Measurements from ENCODE around the gene SLCO2A1.

Gene SLCO2A1

DNA sequence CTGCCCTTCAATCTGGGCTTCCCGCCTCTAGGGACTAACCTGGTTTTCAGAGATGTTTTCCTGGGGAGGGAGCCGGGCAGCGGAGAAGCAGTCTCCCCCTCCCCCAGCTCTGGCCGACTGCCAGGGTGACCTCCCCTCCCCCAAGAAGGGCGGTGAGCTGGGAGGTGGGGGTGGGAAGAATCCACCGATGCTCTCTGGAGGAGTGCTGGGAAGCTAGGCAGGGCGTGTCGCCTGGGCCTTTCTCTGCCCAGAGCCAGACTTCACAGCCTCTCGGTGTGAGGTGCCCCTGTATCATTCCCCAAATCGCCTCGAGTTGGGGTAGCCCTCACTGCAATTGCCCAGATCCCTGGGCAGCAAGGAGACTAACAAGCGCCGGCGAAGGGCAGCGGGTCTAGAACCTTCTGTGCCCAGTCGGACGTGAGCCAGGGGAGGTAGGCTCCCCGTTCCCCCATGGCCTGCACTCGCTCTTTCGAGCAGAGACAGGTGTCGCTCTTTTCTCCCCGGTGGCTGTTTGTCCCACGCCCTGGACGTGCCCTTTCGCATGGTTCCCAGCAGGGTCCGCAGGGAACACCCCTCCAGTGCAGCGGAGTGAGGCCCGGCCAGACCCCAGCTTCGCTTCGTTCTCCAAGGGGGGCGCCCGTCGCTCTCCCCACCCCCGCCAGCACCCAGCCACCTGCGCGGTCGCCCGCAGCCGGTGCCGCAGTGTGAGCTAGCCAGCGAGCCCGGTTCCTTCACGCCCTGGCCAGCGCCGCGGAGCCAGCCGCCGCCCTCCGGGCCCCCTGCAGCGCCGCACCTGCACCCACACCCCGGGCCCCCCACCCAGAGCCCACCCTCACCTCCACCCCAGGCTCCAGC, 135.1 kb downstream of the SLCO2A1 start:
- no peak for DNase-seq

DNA sequence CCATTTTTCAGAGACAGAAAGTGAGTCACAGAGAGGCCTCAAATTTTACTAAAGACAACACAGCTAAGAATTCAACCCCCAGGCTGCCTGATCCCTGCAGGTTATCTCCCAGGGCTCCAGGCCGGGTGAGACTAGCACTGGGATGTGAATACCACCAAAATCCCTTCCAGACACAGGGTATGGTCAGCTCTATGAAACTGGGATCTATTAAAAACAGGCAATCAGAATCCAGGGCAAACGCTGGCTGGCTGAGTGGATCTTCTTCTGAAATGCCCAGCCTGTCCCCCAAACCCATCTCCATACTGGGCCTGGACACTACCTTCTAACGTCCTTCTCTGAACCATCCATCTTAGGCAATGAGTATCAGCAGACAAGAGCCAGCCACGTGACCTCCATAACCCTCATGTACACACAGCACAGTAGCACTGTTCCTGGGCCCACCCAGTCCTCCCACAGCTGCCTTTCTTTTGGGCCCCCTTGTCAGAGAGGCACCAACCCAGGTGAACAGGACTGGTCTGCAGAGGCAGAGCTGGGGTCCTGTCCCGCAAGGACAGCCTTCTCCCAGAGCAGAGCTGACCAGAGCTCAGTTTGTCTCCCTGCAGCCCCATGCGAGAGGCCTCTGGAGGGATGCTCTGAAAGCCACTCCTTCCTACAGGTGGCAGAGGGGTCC, 135.9 kb downstream of the SLCO2A1 start:
- no peak for DNase-seq

DNA sequence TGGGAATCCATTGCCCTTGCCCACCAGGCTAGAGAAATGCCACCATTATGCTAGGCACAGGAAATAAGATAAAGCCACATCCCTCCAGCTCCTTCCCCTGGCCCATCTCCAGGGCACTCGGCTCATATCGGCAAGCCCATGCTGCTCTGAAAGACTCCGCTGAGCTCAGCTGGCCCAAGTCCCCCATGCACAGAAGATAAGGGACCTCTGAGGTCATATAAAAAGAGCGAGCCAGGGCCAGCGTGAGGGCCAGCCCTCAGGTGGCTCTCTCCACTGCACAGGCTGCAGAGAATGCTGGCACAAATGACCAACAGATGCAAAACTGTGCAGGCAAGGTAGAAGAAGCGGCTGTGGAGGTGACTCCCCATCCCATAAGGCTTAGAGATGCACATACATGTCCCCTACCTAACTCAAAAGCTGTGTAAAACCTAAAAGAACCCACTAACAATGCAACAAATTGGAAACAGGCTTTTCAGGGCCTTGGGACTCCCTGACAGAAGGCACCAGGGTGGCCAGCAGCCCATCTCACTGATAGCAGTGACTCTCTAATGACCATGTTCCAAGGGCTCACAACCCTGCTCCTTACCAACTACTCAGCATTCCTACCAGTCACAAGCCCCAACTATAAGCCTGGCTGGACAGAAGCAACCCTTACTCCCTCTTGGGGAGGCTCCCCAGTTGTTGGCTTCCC, 137.0 kb downstream of the SLCO2A1 start:
- DNase-seq, result no peak

DNA sequence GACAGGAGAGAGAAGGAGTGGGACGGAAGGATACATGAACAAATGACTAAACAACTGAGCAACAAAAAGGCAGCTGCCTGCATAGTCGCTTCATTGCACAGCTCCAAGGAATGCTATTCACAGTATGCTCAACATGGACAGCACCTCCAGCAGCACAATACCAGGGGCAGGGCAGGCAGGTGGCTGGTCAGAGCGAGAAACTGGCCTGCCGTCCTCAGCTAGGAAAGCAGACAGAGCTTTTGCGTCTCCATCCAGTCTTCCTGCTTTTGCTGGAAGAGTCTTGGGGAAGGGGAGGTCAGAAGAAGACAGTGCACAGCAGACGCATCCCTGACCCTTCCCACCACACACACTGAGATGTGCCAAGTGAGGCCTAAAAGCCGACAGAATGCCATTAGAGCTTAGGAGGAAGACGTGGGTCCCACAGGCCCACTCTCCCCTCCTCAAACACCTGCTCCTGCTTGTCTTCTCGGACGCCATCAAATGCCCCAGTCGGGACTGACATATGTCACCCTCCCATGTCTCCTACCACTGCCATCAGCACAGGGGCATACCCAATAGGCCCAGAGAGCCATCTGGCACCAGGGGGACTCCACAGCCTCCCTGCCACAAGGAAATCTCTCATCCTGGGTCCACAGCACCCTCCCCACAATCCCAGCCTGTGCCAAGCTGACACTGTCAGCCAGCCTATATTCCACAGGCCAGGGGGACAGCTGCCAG, 137.9 kb downstream of the SLCO2A1 start:
- DNase-seq, result no peak

DNA sequence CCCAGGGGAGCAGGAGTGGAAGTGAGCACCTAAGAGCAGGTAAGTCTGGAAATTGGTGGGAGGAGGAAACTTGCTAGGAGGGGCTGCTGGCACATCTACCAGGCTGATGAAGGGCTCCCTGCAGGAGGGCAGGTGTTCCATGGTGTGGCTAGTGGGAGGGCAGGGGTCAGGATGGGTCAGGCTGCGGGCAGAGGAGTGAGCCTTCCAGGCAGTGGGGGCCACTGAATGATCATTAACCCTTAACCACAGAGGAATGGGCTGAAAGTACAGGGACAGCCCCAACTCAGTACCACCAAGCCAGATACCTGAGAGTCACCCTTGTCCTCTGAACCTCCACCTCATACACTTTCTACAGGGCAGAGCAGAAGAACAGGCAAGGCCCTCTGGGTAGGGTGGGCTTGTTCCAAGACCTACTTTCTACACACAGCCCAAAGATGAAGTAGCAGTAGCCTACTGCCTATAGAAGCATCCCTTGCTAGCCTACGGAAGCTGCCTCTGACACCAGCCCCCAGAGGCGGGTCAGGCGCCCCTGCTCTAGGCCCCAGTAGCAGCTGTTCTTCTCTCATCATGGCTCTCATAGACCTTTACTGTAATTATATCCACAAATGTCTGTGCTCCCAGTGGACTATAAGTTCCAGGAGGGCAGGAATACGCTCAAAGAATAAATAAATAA, 138.6 kb downstream of the SLCO2A1 start:
- no peak for DNase-seq

DNA sequence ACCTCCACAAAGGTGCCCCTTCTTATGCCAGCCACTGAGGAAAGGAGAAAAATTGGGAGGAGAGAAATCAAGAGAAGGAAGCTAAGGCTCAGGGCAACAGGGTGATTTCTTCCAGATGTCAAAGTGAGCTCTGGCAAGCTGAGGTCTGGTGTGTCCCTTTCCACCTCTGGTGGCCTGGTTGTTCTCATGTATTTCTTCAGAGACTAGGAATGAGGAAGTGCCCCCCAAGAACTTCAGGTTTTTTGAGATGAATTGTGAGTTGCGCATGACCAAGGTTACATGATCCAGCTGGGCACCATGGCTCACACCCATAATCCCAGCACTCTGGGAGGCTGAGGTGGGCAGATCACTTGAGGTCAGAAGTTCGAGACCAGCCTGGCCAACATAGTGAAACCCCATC, 139.7 kb downstream of the SLCO2A1 start:
- no peak for DNase-seq

DNA sequence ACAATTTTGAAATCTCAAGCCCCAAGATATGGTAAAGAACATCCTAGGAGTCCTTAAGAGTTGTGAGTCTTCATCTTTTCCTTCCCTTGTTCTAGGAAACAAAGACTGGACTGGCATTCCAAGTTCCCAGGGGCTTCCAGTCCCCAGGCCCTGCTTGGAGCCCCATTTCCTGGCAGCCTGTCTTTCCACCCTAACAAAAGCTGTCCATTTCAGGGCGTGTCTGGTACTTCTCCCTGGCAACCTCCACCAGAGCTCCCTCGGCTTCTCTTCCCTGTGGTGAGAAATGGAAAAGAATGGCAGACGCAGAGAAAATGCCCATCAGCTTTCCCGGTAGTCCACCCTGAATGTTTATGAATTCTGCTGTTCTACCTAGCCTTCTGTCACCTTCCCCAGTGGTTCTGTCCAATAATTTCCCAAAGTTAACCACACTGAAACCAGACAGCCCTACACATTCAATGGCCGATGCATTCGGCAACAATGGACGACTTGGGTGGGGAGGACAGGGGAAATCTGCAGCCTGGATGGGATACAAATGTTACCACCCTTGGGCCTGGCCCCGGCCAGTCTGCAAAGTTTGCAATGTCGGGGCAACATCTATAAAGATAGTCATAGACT, 140.9 kb downstream of the SLCO2A1 start:
- no peak for DNase-seq

DNA sequence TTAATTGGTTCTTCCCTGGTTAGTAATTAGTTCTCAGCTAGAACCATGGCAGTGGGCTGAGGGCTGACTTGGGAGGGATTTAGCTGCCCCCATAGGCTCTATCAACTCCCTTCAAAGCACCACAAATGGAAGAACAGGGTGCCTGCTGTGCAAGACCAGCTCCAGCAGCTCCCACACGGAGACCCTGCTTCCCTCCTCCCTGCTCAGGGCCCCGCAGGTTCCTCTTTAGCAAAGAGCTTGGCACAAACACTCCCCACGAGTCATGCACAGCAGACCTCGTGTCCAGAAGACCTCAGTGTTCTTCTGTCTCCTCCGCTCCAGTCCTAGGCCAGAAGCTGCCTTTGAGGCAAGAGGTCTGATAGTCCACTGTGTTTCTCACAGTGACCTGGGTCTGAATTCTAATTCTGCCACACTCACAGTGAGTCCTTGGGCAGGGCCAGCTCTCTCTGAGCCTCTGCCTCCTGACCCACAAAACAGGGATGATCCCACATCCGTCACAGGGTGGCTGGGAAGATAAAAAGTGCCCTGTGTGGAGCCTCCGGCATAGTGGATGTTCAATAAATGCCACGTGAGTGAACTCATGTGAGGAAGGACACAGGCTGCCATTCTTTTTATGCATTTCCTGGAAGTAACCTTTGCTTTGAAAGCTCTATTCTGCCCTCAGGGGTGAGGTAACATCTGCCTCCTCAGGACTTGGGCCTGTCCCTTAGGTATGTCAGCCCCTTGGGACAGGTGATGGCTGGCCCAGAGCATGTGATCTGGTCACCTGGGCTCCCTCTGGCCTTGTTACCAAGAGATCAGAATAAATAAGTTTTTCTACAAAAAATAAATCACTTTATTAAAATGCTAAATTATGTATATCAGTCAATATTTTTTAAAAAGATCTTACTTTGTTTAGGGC, 141.7 kb downstream of the SLCO2A1 start:
- no peak for DNase-seq

DNA sequence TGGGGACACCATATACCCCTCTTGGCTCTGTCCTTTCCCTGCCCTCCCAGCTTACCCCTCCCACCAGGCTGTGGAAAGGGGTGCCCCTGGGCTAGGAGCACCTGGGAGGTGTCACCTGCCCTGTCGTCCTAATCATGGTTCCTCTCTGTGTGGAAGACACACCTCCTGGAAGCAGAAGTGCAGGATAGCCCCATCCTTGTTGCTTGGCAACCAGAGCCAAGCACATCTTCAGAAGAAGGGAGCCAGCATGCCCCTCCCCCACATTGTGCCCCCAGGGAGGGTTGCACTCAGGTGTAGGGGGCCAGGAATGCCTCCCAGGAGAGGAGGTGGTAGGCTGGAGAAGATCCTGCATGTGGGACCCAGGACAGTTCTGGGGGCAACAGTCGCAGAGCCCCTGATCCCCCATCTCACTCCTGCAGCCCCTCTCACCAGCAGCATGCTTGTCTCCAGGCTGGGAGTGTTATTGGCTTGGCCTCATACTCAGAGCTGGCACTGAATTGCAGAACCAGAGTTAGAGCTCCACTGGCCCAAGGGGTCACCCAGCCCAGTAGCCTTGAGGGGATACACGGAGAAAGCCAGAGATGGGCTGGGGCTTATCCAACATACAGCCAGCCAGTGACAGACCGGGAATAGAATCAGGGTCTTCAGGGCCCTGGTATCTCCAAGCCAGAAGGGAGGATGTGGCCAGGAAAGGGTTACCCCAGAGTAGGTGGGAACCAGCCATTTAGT, 142.5 kb downstream of the SLCO2A1 start:
- no peak for DNase-seq

DNA sequence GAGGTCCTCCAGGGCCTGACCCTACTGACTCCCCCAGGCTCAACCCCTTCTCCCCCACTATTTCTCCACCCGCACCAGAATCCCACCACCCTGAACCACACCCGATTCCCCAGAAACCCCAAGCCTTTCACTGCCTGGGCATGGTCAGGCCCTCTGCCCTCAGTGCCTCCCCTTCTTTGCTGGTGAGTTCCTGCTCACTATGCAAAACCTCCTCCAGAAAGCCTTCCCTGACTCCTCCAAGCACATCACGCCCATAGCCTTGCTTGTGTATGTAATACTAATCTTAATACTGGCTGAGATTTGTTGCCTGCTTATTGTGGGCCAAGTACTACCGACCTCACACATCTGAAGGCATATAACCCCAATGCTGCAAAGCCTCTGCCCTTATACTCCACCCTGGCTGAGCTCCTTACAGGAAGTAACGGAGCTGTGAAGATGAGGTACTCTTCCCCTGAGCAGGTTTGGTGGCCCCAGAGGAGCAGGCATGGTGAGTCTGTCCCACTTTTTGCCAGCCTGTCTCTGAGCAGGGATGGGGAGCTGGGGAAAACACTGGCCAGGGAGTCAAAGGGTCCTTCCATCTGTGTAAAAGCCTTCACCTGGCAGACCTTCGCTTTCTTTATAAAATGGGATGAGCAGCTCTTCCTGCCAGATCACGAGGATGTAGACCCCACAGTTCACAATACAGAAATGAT, 143.5 kb downstream of the SLCO2A1 start:
- DNase-seq, result peak; percentile 34

DNA sequence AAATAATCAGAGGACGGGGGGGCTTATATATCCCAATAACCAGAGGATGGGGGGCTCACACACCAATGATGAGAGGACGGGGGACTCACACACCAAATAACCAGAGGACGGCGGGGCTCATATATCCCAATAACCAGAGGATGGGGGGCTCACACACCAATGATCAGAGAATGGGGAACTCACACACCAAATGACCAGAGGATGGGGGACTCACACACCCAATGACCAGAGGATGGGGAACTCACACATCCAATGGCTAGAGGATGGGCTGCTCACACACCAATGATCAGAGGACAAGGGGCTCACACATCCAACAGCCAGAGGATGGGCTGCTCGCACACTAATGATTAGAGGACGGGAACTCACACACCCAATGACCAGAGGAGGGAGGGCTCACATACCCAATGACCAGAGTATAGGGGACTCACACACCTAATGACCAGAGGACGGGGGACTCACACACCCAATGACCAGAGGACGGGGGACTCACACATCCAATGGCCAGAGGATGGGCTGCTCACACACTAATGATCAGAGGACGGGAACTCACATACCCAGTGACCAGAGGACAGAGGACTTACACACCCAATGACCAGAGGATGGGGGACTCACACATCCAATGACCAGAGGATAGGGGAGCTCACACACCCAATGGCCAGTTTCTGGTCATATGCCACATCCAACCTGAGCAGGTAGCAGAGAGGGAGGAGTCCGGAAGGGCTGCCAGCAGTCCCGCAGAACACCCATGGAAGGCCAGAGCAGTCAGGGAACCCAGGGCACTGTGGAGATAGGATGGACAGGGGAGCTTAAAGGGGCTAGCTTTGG, 144.6 kb downstream of the SLCO2A1 start:
- DNase-seq, result peak; percentile 32

DNA sequence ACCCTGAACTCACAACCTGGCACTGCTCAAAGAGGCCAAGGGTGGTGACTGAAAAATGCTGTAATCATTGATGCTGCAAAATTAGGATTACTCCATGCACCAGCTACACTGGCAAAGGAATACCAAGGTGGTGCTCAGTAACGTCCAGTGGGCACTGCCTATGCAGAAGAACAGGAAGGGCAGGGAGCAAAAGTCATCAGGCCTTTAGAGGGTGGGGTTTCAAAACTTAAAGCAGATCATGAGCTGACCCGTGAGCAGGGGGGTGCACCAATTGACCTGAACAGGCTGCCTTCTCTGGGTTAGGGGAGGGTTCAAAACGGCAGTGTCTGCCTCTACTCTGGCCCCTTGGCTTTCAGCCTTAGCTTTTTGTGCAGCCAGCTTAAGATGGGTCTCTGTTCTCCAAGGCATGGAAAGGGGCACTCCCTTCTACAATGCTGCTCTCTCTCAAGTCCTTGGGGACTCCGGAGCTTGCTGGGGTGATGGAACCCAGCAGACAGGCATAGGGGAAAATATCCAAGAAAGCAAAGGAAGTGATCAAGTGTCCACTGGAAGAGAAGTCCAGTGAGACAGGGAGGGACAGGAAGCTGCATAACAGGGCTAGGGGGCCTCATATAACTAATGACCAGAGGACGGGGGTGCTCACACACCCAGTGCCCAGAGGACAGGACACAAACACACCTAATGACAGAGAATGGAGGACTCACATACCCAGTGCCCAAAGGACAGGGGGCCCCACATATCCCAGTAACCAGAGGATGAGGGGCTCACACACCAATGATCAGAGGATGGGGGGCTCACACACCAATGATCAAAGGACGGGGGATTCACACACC, 145.5 kb downstream of the SLCO2A1 start:
- peak; percentile 19 for DNase-seq

DNA sequence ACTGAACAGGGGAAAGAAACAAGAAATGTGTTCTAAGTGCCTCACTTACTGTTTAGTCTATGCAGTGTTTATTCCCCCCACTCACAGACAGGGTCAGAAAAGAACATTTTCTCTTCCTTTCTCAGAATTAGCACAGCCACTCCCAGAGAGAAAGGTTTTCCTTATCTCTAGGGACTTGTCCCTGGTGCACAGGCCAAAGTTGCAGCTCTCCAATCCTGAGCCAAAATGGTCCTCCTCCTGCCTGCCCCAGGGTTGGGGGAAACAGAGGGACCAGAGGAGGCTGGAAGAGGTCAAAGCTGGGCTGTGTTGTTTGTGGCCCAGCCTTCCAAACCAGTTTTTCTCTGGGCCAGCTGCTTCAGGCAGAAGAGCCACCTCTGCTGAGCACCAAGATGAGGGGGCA, 146.1 kb downstream of the SLCO2A1 start:
- DNase-seq, result peak; percentile 20

DNA sequence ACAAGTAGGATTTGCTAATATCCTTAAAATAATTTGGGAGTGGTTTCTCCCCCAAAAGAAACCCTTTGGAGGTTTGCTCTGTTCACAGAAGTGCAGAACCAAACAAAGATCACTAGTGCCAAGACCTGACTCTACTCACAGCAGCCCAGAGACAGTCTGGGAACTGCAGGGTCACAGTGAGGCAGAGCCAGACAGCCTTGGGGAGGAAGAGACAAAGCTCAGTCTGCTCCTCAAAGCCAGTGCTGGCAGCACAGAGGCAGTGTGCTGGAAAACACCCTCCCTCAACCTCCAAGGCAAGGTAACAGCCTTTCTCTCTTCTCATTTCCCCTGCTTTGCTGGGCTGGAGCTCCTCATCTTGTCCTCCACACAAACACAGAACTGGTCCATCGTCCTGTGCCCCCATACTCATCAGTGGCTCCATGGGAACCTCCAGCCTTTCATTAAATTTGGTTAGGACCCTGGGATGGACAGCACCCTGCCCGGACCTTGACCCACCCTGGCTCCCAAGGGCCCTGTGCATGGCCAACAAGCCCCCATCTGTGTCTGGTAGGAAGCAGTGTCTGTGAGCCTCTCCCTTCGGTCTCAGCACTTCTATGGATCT, 146.6 kb downstream of the SLCO2A1 start:
- DNase-seq, result peak; percentile 35

DNA sequence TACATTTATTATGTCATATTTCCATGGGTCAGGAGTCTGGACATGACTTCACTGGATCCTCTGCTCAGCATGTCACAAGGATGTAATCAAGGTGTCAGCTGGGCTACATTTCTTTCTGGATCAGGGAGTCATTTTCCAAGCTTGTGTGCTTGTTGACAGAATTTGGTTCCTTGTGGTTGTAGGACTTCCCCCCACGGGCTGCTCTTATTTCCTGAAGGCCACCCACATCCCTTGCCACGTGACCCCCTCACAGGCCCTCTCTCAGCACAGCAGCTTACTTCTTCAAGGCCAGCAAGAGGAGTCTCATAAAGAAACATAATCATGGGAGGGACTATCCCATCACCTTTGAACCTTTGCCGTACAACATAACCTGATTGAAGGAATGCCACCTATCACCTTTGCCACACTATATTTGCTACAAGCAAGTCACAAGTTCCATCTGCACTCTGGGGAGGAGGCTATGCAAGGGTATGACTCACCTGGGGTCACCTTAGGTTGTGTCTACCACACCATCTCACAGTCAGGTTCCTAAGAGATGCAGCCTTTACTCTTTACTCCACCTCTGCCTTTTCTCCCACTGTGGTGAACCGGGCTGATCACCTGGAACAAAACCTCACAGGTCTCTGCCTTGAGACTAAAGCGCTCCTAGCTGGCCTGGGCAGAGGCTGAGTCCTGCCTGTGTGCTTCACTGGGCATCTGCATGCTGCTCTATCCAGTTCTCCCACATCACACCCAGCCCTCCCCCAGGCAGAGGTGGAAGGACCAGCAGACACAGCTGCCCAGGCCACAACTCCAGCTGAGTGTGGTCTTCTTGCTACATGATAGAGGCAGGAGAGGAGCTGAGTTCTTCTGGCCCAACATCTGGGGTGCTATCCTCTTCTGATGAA, 147.5 kb downstream of the SLCO2A1 start:
- DNase-seq, result peak; percentile 18

DNA sequence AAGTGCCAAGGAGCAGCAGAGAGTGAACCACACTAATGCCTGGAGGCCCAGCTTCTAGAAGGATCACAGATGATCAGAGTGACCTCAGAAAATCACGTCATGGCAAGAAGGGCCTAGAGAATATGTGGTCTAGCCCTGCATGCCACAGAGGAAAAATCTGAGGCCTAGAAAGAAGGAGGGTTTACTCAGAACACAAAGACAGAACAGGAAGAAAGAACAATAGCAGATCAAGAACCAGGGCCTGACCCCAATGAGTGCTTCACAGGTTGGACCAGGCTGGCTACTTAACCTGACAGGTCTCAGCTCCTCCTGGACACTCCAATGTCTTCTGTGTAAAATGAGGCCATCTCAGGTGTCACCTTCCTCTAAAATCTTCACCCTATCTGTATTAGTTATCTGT, 148.2 kb downstream of the SLCO2A1 start:
- no peak for DNase-seq
